NCI-H187 treated with DMSO at 0.1 percent for 48 hours (cell line): Measurements from ENCODE around the gene PSAP.

Source experiments
- DNase-seq: peaks from one replicate; lab custom pipeline; 2025; lab: John Stamatoyannopoulos, UW

The PSAP gene

DNA sequence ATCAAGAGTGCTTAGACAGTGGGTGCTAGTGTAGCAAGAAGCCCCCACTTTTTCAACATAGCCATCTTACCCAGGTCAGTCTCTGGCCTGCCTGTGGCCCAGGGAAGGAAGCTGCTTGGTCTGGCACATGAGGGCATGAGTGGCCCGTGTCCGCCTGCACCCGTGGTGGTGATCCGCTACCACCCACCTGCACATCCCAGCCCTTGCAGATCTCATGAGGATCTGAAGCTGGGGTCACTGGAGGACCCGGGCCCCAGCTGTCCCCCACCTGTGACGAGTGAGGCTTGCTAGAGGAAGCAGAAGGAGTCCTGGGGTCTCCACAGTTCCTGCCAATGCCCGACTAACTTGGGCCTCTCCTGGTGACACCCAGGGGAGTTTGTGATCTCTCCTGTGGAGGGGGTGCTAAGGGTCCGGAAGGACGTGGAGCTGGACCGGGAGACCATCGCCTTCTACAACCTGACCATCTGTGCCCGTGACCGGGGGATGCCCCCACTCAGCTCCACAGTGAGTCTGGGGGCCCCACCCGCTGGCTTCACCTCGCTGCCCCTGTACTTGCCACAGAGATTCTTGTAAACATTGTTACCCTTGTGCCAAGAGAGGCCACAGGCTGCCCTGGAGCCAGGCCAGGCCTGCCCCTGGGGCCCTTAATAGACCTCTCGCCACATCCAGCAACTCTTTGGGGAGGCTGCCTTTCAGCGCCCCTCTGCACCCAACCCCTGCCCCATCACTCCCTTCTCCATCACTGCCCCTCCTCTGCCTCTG is 67.0 kb downstream of the PSAP start:
- no peak for DNase-seq

GRCh38 chr10:71782917-71783490 is 68.0 kb downstream of the PSAP start:
- no peak for DNase-seq

GRCh38 chr10:71782221-71782916 is 68.7 kb downstream of the PSAP start:
- DNase-seq: no peak

- DNase-seq: no peak
Observed at GRCh38 chr10:71780719-71781118, 70.3 kb downstream of the PSAP start.

DNA sequence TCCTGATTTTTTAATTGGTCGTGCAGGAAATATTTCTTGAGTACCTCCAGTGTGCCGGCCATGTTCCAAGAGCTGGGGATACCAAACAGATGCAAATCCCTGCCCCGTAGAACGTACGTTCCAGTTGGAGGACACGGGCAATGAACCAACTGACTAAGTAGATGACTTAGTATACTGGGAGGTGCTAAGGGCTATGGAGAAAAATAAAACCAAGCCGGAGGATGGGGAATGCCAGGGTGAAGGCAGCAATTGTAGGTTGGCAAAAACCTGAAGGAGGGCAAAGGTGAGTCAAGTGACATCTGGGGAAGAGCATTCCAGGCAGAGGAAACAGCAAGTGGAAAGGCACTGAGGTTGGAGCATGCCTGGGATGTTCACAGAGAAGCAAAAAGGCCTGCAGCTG is 70.9 kb downstream of the PSAP start:
- no peak for DNase-seq

DNA sequence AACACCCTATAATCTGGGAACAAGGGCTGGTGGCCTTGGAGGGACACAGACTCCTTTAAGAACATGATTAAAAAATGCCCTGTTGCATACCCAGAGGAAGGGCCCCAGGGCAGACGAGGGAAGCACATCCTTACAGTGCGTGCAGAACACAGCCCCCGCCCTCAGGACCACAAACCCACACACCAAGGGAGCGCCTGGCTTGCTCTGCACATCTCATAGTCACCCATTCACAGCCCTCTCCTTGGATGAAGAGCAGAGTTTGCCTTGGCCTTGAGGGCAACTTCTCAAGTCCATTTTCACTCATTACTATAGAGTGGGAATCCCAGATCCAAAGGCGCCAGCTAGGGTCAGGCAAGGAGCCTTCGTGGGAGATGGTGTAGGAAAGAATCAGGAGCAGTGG is 71.4 kb downstream of the PSAP start:
- DNase-seq: no peak

- no peak for DNase-seq
Observed at GRCh38 chr10:71778071-71778825, 72.8 kb downstream of the PSAP start.

- no peak for DNase-seq
Observed at GRCh38 chr10:71777213-71777985, 73.7 kb downstream of the PSAP start.

DNA sequence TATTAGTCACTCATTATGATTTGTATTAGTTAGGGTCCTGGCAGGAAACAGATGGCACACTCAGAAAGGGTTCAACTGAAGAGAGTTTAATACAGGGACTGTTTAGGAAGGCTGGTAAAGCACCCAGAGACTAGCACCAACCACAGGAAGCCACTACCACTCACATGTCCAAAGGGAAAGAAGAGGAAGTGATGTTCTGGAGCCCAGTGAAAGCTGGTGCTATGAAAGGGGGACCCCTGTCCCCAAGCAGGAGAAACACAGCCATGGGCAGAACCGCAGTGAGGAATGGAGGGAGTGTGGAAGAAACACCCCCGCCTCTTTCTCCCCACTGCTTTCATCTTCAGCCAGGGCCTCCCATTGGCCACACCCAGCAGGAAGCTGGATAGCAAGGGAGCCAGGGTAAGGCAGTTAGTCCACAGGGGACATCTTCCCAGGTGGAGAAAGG is 74.5 kb downstream of the PSAP start:
- no peak for DNase-seq

DNA sequence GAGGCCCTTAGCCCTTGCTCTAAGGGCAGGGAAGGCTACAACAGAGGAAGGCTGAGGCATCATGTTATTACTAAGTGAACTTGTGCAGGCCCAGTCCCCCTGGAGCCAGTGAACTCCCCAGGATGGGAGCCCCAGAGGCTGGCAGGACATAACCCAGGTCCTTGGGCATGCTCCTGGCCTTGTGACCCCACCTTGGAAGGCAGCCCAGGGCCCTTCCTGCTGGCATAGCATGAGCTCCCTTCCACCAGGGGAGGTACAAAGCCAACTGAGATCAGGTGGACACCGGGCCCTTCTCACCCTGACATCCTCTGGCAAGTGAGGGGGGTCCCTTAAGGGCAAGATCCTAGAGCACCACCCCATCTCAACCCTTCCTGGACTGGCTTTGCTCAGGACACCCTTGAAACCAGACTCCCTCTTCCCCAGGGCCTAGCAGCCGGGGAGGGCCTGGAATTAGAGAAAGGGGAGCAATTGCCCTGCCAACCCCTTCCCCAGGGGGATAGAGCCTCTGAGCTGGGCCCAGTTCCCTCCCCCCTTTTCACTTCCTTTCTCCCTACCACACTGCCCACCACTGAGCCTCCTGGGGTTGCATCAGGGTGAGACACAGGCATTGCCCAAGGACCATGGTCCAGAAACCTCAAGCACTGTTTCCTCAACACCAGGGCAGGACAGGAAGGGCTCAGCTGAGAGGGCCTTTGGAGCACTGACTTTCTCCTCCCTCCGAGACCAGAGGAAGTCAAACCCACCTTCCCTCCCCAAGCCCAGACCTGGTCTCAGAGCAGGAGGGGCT is 75.9 kb downstream of the PSAP start:
- DNase-seq: no peak

GRCh38 chr10:71773221-71773971 is 77.7 kb downstream of the PSAP start, which contains the start of gene VSIR:
Gene VSIR (minus strand): TSS chr10:71773520. CDS start chr10:71773439, 81 bp downstream.
- DNase-seq: no peak

GRCh38 chr10:71772832-71773220 is 78.2 kb downstream of the PSAP start:
- DNase-seq: no peak

DNA sequence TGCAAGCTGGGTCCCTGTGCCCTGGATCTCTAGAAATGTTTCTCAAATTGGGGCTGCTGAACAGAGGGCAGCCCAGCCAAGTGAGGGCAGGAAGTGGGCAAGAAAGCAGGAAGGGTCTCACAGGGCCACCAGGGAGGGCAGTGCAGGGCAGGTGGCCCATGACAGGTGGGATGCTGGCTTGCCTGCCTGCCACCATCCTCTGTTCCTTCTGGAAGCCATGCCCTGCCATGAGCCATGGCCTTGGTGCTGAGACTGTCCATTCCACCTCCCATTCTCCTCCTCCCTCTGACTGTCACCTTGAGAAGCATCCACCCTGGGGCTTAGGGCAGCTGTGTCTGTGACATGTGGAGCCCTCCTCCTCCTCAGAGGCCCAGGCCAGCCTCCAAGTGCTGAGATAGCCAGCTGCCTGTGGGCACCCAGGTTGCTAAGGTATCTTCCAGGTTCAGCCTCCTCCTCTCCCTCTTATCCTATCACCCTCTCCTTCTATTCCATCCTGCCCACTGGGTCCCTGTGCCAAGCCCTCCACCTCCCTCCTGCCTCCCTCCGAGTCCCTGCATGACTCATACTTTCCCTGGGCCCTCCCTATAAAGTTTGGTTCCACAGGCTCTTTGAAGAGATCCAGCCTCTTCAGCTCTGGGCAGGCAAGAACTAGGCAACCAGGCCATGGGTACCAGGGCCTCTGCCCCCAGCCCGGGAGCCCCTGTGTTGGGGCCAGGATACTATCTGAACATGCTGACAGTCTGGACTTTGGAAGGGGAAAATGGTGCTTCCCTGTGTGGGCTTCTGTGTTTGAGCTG is 79.0 kb downstream of the PSAP start:
- no peak for DNase-seq

- DNase-seq: no peak
Observed at GRCh38 chr10:71771204-71771603, 79.8 kb downstream of the PSAP start.

- no peak for DNase-seq
Observed at GRCh38 chr10:71770789-71771188, 80.3 kb downstream of the PSAP start.

DNA sequence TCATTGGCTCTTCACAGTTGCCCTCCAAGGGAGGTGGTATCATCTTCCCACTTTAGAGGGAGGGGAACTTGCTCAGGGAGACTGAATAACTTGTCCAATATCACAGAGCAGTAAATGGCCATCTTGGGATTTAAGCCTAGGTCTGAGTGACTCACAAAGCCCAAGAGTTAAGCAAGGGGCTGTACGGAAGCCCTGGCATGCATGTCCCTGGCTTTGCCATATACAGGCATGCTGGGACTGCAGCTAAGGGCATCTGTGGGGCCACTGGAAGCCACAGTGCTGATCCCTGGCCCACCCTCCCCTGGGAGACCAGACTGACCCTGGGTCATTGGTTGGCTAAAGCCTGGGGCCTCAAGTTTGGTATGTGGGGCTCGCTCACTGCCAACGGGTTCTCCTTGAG is 80.8 kb downstream of the PSAP start:
- DNase-seq: no peak

GRCh38 chr10:71769279-71769823 is 81.7 kb downstream of the PSAP start:
- no peak for DNase-seq

- DNase-seq: no peak
Observed at GRCh38 chr10:71767420-71768035, 83.5 kb downstream of the PSAP start.
